ENCODE data around the gene RDX. TPM values are rescaled to one million over a fixed set of nuclear protein-coding genes. Genes with fewer than 3 reads are reported as not detected.
A peak's percentile ranks its signal among the peaks of the same experiment; 100 is the strongest.

The RDX gene
- total RNA-seq, 4 donors from 2014 or later, result 58.7 to 135 (median 91.6) TPM

- no peak for DNase-seq (ENCODE audit: low spot score)
- ATAC-seq (ENCODE audit: low FRiP score), result no peak
- TF ChIP-seq CTCF (IDR thresholded peaks at IDR 0.05), result no peak
Measured at GRCh38 chr11:110272919-110273318, 23.5 kb downstream of the RDX start.

GRCh38 chr11:110269996-110270395 is 26.4 kb downstream of the RDX start:
- TF ChIP-seq CTCF (IDR thresholded peaks at IDR 0.05), result no peak
- DNase-seq (ENCODE audit: low spot score), result no peak
- no peak for ATAC-seq (ENCODE audit: low FRiP score)

GRCh38 chr11:110268441-110268840 is 28.0 kb downstream of the RDX start:
- no peak for TF ChIP-seq CTCF (IDR thresholded peaks at IDR 0.05)
- no peak for ATAC-seq (ENCODE audit: low FRiP score)
- DNase-seq (ENCODE audit: low spot score), result no peak

GRCh38 chr11:110262072-110262403 is 34.4 kb downstream of the RDX start:
- TF ChIP-seq CTCF (IDR thresholded peaks at IDR 0.05), result no peak
- DNase-seq (ENCODE audit: low spot score) (no peak), ATAC-seq (ENCODE audit: low FRiP score) (no peak)

- ATAC-seq (ENCODE audit: low FRiP score), result no peak
- TF ChIP-seq CTCF (IDR thresholded peaks at IDR 0.05), result no peak
Measured at GRCh38 chr11:110261195-110262071, 35.0 kb downstream of the RDX start.

GRCh38 chr11:110253525-110253924 is 42.9 kb downstream of the RDX start:
- DNase-seq (ENCODE audit: low spot score), result no peak
- TF ChIP-seq CTCF (IDR thresholded peaks at IDR 0.05), result no peak
- no peak for ATAC-seq (ENCODE audit: low FRiP score)

More at GRCh38 chr11:110261195-110262071, 35.0 kb downstream of the RDX start:
- no peak for DNase-seq (ENCODE audit: low spot score)

GRCh38 chr11:110251836-110252235 is 44.6 kb downstream of the RDX start:
- peak; percentile 81 for ATAC-seq (ENCODE audit: low FRiP score)
- no peak for TF ChIP-seq CTCF (IDR thresholded peaks at IDR 0.05)
- no peak for DNase-seq (ENCODE audit: low spot score)
